ENCODE results near the gene SOHLH1.

Gene SOHLH1

GRCh38 chr9:135662758-135663450 lies 36.4 kb downstream of the SOHLH1 start, which contains the start of gene LCN9:
TSS of gene LCN9 (plus strand) at chr9:135663309. CDS start at chr9:135663322, 13 bp downstream.
- no peak within 1 kb of the TSS for H3K27ac ChIP-seq (ENCODE audit: low read depth, low read length)
- no peaks in the 10 kb centered on the region for H3K27me3 ChIP-seq (ENCODE audit: control insufficient read depth in 1 of 2, insufficient read depth in 2 of 2, low read length in 2 of 2)
- H3K9me3 ChIP-seq (ENCODE audit: control insufficient read depth in 1 of 2, low read length in 2 of 2): no peaks in the 10 kb centered on the region
- H3K4me3 ChIP-seq (ENCODE audit: low read depth in 1 of 2, low read length in 2 of 2): no peak within 1 kb of the TSS
- H3K4me1 ChIP-seq (ENCODE audit: control insufficient read depth in 1 of 2, insufficient read depth in 2 of 2, low read length in 2 of 2): no peaks in the 10 kb centered on the region
- H3K9ac ChIP-seq (ENCODE audit: low read depth in 1 of 2, low read length in 2 of 2): no peak within 1 kb of the TSS
- no peaks in the 10 kb centered on the region for H3K36me3 ChIP-seq (ENCODE audit: control insufficient read depth in 1 of 2, insufficient read depth in 2 of 2, low read length in 2 of 2)

- Histone ChIP-seq H3K9ac (ENCODE audit: low read depth in 1 of 2, low read length in 2 of 2) (no peak overlapping the region), H3K36me3 (ENCODE audit: control insufficient read depth in 1 of 2, insufficient read depth in 2 of 2, low read length in 2 of 2) (no peaks in the 10 kb centered on the region), H3K4me1 (ENCODE audit: control insufficient read depth in 1 of 2, insufficient read depth in 2 of 2, low read length in 2 of 2) (no peaks in the 10 kb centered on the region), H3K4me3 (ENCODE audit: low read depth in 1 of 2, low read length in 2 of 2) (no peak overlapping the region), H3K9me3 (ENCODE audit: control insufficient read depth in 1 of 2, low read length in 2 of 2) (no peaks in the 10 kb centered on the region), H3K27ac (ENCODE audit: low read depth, low read length) (no peak overlapping the region), H3K27me3 (ENCODE audit: control insufficient read depth in 1 of 2, insufficient read depth in 2 of 2, low read length in 2 of 2) (no peaks in the 10 kb centered on the region)
These were observed 37.3 kb downstream of the SOHLH1 start for GRCh38 chr9:135661816-135662560.

GRCh38 chr9:135660407-135660806 lies 38.9 kb downstream of the SOHLH1 start:
- Histone ChIP-seq H3K4me1 (ENCODE audit: control insufficient read depth in 1 of 2, insufficient read depth in 2 of 2, low read length in 2 of 2) (no peaks in the 10 kb centered on the region), H3K9me3 (ENCODE audit: control insufficient read depth in 1 of 2, low read length in 2 of 2) (no peaks in the 10 kb centered on the region), H3K9ac (ENCODE audit: low read depth in 1 of 2, low read length in 2 of 2) (no peak overlapping the region), H3K27ac (ENCODE audit: low read depth, low read length) (no peak overlapping the region), H3K4me3 (ENCODE audit: low read depth in 1 of 2, low read length in 2 of 2) (no peak overlapping the region), H3K36me3 (ENCODE audit: control insufficient read depth in 1 of 2, insufficient read depth in 2 of 2, low read length in 2 of 2) (no peaks in the 10 kb centered on the region), H3K27me3 (ENCODE audit: control insufficient read depth in 1 of 2, insufficient read depth in 2 of 2, low read length in 2 of 2) (no peaks in the 10 kb centered on the region)

- H3K27ac ChIP-seq (ENCODE audit: low read depth, low read length): no peak overlapping the region
- H3K4me1 ChIP-seq (ENCODE audit: control insufficient read depth in 1 of 2, insufficient read depth in 2 of 2, low read length in 2 of 2): no peaks in the 10 kb centered on the region
- H3K36me3 ChIP-seq (ENCODE audit: control insufficient read depth in 1 of 2, insufficient read depth in 2 of 2, low read length in 2 of 2): no peaks in the 10 kb centered on the region
These were observed 40.0 kb downstream of the SOHLH1 start for GRCh38 chr9:135659252-135659651.

GRCh38 chr9:135657416-135657815 lies 41.9 kb downstream of the SOHLH1 start:
- Histone ChIP-seq H3K4me3 (ENCODE audit: low read depth in 1 of 2, low read length in 2 of 2) (no peak overlapping the region), H3K27ac (ENCODE audit: low read depth, low read length) (no peak overlapping the region), H3K9ac (ENCODE audit: low read depth in 1 of 2, low read length in 2 of 2) (no peak overlapping the region), H3K9me3 (ENCODE audit: control insufficient read depth in 1 of 2, low read length in 2 of 2) (no peaks in the 10 kb centered on the region), H3K36me3 (ENCODE audit: control insufficient read depth in 1 of 2, insufficient read depth in 2 of 2, low read length in 2 of 2) (no peaks in the 10 kb centered on the region), H3K4me1 (ENCODE audit: control insufficient read depth in 1 of 2, insufficient read depth in 2 of 2, low read length in 2 of 2) (no peaks in the 10 kb centered on the region), H3K27me3 (ENCODE audit: control insufficient read depth in 1 of 2, insufficient read depth in 2 of 2, low read length in 2 of 2) (no peaks in the 10 kb centered on the region)

More at GRCh38 chr9:135659252-135659651, 40.0 kb downstream of the SOHLH1 start:
- H3K4me3 ChIP-seq (ENCODE audit: low read depth in 1 of 2, low read length in 2 of 2): no peak overlapping the region
- H3K9me3 ChIP-seq (ENCODE audit: control insufficient read depth in 1 of 2, low read length in 2 of 2): no peaks in the 10 kb centered on the region
- H3K9ac ChIP-seq (ENCODE audit: low read depth in 1 of 2, low read length in 2 of 2): no peak overlapping the region
- H3K27me3 ChIP-seq (ENCODE audit: control insufficient read depth in 1 of 2, insufficient read depth in 2 of 2, low read length in 2 of 2): no peaks in the 10 kb centered on the region

- H3K4me1 ChIP-seq (ENCODE audit: control insufficient read depth in 1 of 2, insufficient read depth in 2 of 2, low read length in 2 of 2): no peaks in the 10 kb centered on the region
- H3K27me3 ChIP-seq (ENCODE audit: control insufficient read depth in 1 of 2, insufficient read depth in 2 of 2, low read length in 2 of 2): no peaks in the 10 kb centered on the region
- H3K9me3 ChIP-seq (ENCODE audit: control insufficient read depth in 1 of 2, low read length in 2 of 2): peaks cover 0 to 2% of the 10 kb centered on the region in 2 donors
- H3K36me3 ChIP-seq (ENCODE audit: control insufficient read depth in 1 of 2, insufficient read depth in 2 of 2, low read length in 2 of 2): no peaks in the 10 kb centered on the region
- no peak overlapping the region for H3K9ac ChIP-seq (ENCODE audit: low read depth in 1 of 2, low read length in 2 of 2)
- no peak overlapping the region for H3K4me3 ChIP-seq (ENCODE audit: low read depth in 1 of 2, low read length in 2 of 2)
- H3K27ac ChIP-seq (ENCODE audit: low read depth, low read length): no peak overlapping the region
These were observed 44.0 kb downstream of the SOHLH1 start for GRCh38 chr9:135655317-135655716.

GRCh38 chr9:135650408-135650807 lies 48.9 kb downstream of the SOHLH1 start:
- Histone ChIP-seq H3K4me3 (ENCODE audit: low read depth in 1 of 2, low read length in 2 of 2) (no peak overlapping the region), H3K4me1 (ENCODE audit: control insufficient read depth in 1 of 2, insufficient read depth in 2 of 2, low read length in 2 of 2) (no peaks in the 10 kb centered on the region), H3K9ac (ENCODE audit: low read depth in 1 of 2, low read length in 2 of 2) (no peak overlapping the region), H3K9me3 (ENCODE audit: control insufficient read depth in 1 of 2, low read length in 2 of 2) (peaks cover 23 to 35% of the 10 kb centered on the region in 2 donors), H3K27me3 (ENCODE audit: control insufficient read depth in 1 of 2, insufficient read depth in 2 of 2, low read length in 2 of 2) (no peaks in the 10 kb centered on the region), H3K36me3 (ENCODE audit: control insufficient read depth in 1 of 2, insufficient read depth in 2 of 2, low read length in 2 of 2) (no peaks in the 10 kb centered on the region), H3K27ac (ENCODE audit: low read depth, low read length) (no peak overlapping the region)

- no peak overlapping the region for H3K27ac ChIP-seq (ENCODE audit: low read depth, low read length)
- no peaks in the 10 kb centered on the region for H3K27me3 ChIP-seq (ENCODE audit: control insufficient read depth in 1 of 2, insufficient read depth in 2 of 2, low read length in 2 of 2)
- H3K4me1 ChIP-seq (ENCODE audit: control insufficient read depth in 1 of 2, insufficient read depth in 2 of 2, low read length in 2 of 2): no peaks in the 10 kb centered on the region
- H3K9me3 ChIP-seq (ENCODE audit: control insufficient read depth in 1 of 2, low read length in 2 of 2): peaks cover 31 to 44% of the 10 kb centered on the region in 2 donors
- no peak overlapping the region for H3K4me3 ChIP-seq (ENCODE audit: low read depth in 1 of 2, low read length in 2 of 2)
- no peaks in the 10 kb centered on the region for H3K36me3 ChIP-seq (ENCODE audit: control insufficient read depth in 1 of 2, insufficient read depth in 2 of 2, low read length in 2 of 2)
- H3K9ac ChIP-seq (ENCODE audit: low read depth in 1 of 2, low read length in 2 of 2): no peak overlapping the region
These were observed 49.8 kb downstream of the SOHLH1 start for GRCh38 chr9:135649508-135649907.

- no peaks in the 10 kb centered on the region for H3K4me1 ChIP-seq (ENCODE audit: control insufficient read depth in 1 of 2, insufficient read depth in 2 of 2, low read length in 2 of 2)
- no peaks in the 10 kb centered on the region for H3K27me3 ChIP-seq (ENCODE audit: control insufficient read depth in 1 of 2, insufficient read depth in 2 of 2, low read length in 2 of 2)
- H3K27ac ChIP-seq (ENCODE audit: low read depth, low read length): no peak overlapping the region
- H3K36me3 ChIP-seq (ENCODE audit: control insufficient read depth in 1 of 2, insufficient read depth in 2 of 2, low read length in 2 of 2): no peaks in the 10 kb centered on the region
- H3K9ac ChIP-seq (ENCODE audit: low read depth in 1 of 2, low read length in 2 of 2): no peak overlapping the region
- no peak overlapping the region for H3K4me3 ChIP-seq (ENCODE audit: low read depth in 1 of 2, low read length in 2 of 2)
- peaks cover 35 to 44% of the 10 kb centered on the region in 2 donors for H3K9me3 ChIP-seq (ENCODE audit: control insufficient read depth in 1 of 2, low read length in 2 of 2)
These were observed 50.5 kb downstream of the SOHLH1 start for GRCh38 chr9:135648494-135649410.

Data from duodenal mucosa (tissue), 2 donors.